AG10803 (cell line): ENCODE measurements around the gene ELANE.

Experiments used
- DNase-seq: peaks from one replicate; pipeline ENCODE4 v3.0.0; 2010; ENCODE audit warnings: low read depth
- H3K4me3 ChIP-seq: 2 replicates; pipeline ENCODE4 v1.5.1; 2011; ENCODE audit warnings: mild to moderate bottlenecking, low read length, control low read depth
- CTCF ChIP-seq: conservative IDR thresholded peaks from 2 replicates; pipeline ENCODE4 v1.5.1; 2011; ENCODE audit warnings: mild to moderate bottlenecking, low read length, control low read depth, inconsistent platforms

ELANE gene

GRCh38 chr19:896434-896833, 44.3 kb downstream of the ELANE start:
- TF ChIP-seq CTCF, result no peak
- no peak overlapping the region for H3K4me3 ChIP-seq
- DNase-seq, result no peak

GRCh38 chr19:896999-897398, 44.9 kb downstream of the ELANE start:
- no peak for TF ChIP-seq CTCF
- DNase-seq, result no peak
- H3K4me3 ChIP-seq, result no peak overlapping the region

GRCh38 chr19:897442-898039, 45.4 kb downstream of the ELANE start:
- no peak overlapping the region for H3K4me3 ChIP-seq
- DNase-seq, result no peak
- no peak for TF ChIP-seq CTCF

GRCh38 chr19:898663-899062, 46.6 kb downstream of the ELANE start:
- TF ChIP-seq CTCF, result no peak
- no peak for DNase-seq
- no peak overlapping the region for H3K4me3 ChIP-seq

- H3K4me3 ChIP-seq, result no peak overlapping the region
- TF ChIP-seq CTCF, result no peak
- no peak for DNase-seq
Observed at GRCh38 chr19:899336-900042, 47.4 kb downstream of the ELANE start.

GRCh38 chr19:900043-900301, 47.9 kb downstream of the ELANE start:
- no peak overlapping the region for H3K4me3 ChIP-seq
- no peak for TF ChIP-seq CTCF
- DNase-seq, result no peak

- DNase-seq, result no peak
- TF ChIP-seq CTCF, result no peak
- H3K4me3 ChIP-seq, result no peak overlapping the region
Observed at GRCh38 chr19:900302-901111, 48.4 kb downstream of the ELANE start.
